Activated T-helper 2 cell treated with anti-CD3 and anti-CD28 coated beads, Interferon-gamma antibody, Interleukin-2, Interleukin-4, amounts not matched to agents 10 μg/mL and 5 μg/mL and 100 μg/mL, durations not matched to agents 14 hours and 24 hours and 36 hours (primary cell): ENCODE measurements around the gene FOLR2. TPM values are rescaled to one million over a fixed set of nuclear protein-coding genes. Genes with fewer than 3 reads are reported as not detected.
"Not testable (repeated sequence)": the region's sequence is repeated elsewhere in the genome, so short reads cannot be mapped to it uniquely, and the experiment has no call there.

ENCODE experiments used
- DNase-seq: peaks from one replicate; pipeline ENCODE4 v3.0.0; 2021; ENCODE audit warnings: low spot score
- H3K27ac Mint-ChIP-seq: one replicate; pipeline ENCODE4 v1.8.0; 2021; ENCODE audit warnings: mixed read lengths
- H3K27me3 Mint-ChIP-seq: one replicate; pipeline ENCODE4 v1.8.0; 2021; ENCODE audit warnings: low read depth, mixed read lengths
- H3K36me3 Mint-ChIP-seq: one replicate; pipeline ENCODE4 v1.8.0; 2021; ENCODE audit warnings: low read depth, mixed read lengths
- H3K4me1 Mint-ChIP-seq: one replicate; pipeline ENCODE4 v1.8.0; 2021; ENCODE audit warnings: low read depth, mixed read lengths
- H3K4me3 Mint-ChIP-seq: one replicate; pipeline ENCODE4 v1.8.0; 2021; ENCODE audit warnings: low read depth, mild to moderate bottlenecking, moderate library complexity, mixed read lengths
- H3K9me3 Mint-ChIP-seq: one replicate; pipeline ENCODE4 v1.8.0; 2021; ENCODE audit warnings: mixed read lengths
- intact Hi-C: fragments of 100-400 bp; cut with micrococcal nuclease; formaldehyde crosslinking; loops from one replicate; pipeline ENCODE4 v1.15.1; 2023
- total RNA-seq: library from RNA; stranded (reverse); gene quantifications from 2 replicates; pipeline ENCODE4 v1.2.3, GENCODE V29; 2022

The FOLR2 gene
- total RNA-seq, 1 donor from 2014 or later, result not detected

DNA sequence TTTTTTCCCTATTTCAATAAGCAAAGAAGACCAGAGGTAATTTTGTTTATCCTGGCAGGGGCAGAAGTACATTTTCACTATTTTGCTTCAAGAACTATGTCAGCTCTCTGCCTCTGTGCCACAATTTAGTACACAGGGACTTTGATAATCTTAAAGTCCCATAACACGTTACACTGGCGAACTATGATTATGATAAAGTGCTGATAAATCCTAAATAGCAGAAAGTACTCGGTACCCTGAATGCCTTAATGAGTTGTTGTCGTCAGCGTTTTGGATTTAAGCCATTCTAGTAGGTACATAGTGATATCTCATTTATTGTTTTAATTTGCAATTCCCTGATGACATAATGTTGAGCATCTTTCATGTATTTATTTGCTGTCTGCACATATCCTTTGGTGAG lies 44.0 kb downstream of the FOLR2 start:
- Mint-ChIP-seq H3K36me3 (no peaks in the 10 kb centered on the region), H3K27ac (no peak overlapping the region), H3K27me3 (peaks cover 10% of the 10 kb centered on the region), H3K9me3 (no peaks in the 10 kb centered on the region), H3K4me3 (no peak overlapping the region), H3K4me1 (peaks cover 16% of the 10 kb centered on the region)
- intact Hi-C loops, result no loop called here
- DNase-seq, result no peak

DNA sequence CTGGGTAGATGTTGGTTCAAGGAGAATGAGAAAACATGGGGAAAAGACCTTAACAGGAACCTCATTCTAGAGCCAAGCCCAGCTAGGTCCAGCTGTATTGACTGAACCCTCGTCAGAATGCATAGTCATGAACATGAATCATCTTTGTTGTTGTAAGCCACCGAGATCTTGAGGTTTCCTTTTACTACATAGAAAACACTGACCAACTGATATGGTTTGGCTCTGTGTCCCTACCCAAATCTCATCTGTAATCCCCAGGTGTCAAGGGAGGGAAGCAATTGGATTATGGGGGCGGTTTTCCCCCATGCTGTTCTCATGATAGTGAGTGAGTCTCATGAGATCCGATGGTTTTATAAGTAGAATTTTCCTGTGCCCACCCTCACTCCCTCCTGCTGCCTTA lies 46.8 kb downstream of the FOLR2 start:
- H3K4me3 Mint-ChIP-seq, result no peak overlapping the region

GRCh38 chr11:72265951-72266350 lies 49.4 kb downstream of the FOLR2 start:
- no peaks in the 10 kb centered on the region for H3K9me3 Mint-ChIP-seq
- H3K4me1 Mint-ChIP-seq, result peaks cover 28% of the 10 kb centered on the region
- peaks cover 13% of the 10 kb centered on the region for H3K27me3 Mint-ChIP-seq

More for the DNA sequence above, 46.8 kb downstream of the FOLR2 start:
- Mint-ChIP-seq H3K27me3 (peaks cover 10% of the 10 kb centered on the region), H3K4me1 (peaks cover 18% of the 10 kb centered on the region), H3K27ac (no peak overlapping the region), H3K36me3 (no peaks in the 10 kb centered on the region), H3K9me3 (no peaks in the 10 kb centered on the region)
- DNase-seq, result no peak
- intact Hi-C loops, result no loop called here

GRCh38 chr11:72266960-72267359 lies 50.4 kb downstream of the FOLR2 start:
- peaks cover 17% of the 10 kb centered on the region for H3K27me3 Mint-ChIP-seq
- H3K36me3 Mint-ChIP-seq, H3K27ac Mint-ChIP-seq, H3K9me3 Mint-ChIP-seq, intact Hi-C loops, H3K4me3 Mint-ChIP-seq, DNase-seq: not testable (repeated sequence)
- peaks cover 28% of the 10 kb centered on the region for H3K4me1 Mint-ChIP-seq

More at GRCh38 chr11:72265951-72266350, 49.4 kb downstream of the FOLR2 start:
- no peak overlapping the region for H3K27ac Mint-ChIP-seq
- H3K36me3 Mint-ChIP-seq, result no peaks in the 10 kb centered on the region
- no peak overlapping the region for H3K4me3 Mint-ChIP-seq
- DNase-seq, result no peak
- intact Hi-C loops, result no loop called here

GRCh38 chr11:72267956-72268617 lies 51.5 kb downstream of the FOLR2 start:
- intact Hi-C loops, result no loop called here

More at GRCh38 chr11:72267956-72268617, 51.5 kb downstream of the FOLR2 start:
- Mint-ChIP-seq H3K36me3 (no peaks in the 10 kb centered on the region), H3K27ac (no peak overlapping the region), H3K9me3 (no peaks in the 10 kb centered on the region), H3K4me1 (peaks cover 22% of the 10 kb centered on the region), H3K4me3 (no peak overlapping the region), H3K27me3 (peaks cover 17% of the 10 kb centered on the region)
- no peak for DNase-seq

Other genes starting within 250 kb of the FOLR2 start
- gene IL18BP, start 217.9 kb upstream of the FOLR2 start, total RNA-seq, result 12.6 and 13.5 TPM in 2 replicates
- gene NUMA1, start 136.3 kb upstream of the FOLR2 start, total RNA-seq, result 162 and 174 TPM in 2 replicates
- 7.9 and 9.2 TPM in 2 replicates for gene LRRC51, start 135.9 kb upstream of the FOLR2 start, total RNA-seq
- 95.1 and 100 TPM in 2 replicates for gene LAMTOR1, start 113.5 kb upstream of the FOLR2 start, total RNA-seq
- gene TOMT, start 110.9 kb upstream of the FOLR2 start, total RNA-seq, result 0.18 TPM in 1 of 2 replicates, not detected in the other
- 61.6 and 67.9 TPM in 2 replicates for gene ANAPC15, start 104.1 kb upstream of the FOLR2 start, total RNA-seq
- 0.18 and 0.51 TPM in 2 replicates for gene FOLR3, start 81.1 kb upstream of the FOLR2 start, total RNA-seq
- not detected in 2 replicates for gene FOLR1, start 24.7 kb upstream of the FOLR2 start, total RNA-seq
- 176 TPM in 2 replicates for gene INPPL1, start 8.0 kb downstream of the FOLR2 start, total RNA-seq
- gene PHOX2A, start 27.4 kb downstream of the FOLR2 start, total RNA-seq, result not detected in 2 replicates
- gene CLPB, start 217.7 kb downstream of the FOLR2 start, total RNA-seq, result 38.2 and 40.6 TPM in 2 replicates